Gastrocnemius medialis (tissue), 4 donors: ENCODE measurements around the gene B4GALT1.

ENCODE experiments used
- POLR2A ChIP-seq, 2 donors: fragments of 450-650 bp; IDR thresholded peaks; one replicate each; pipeline ENCODE4 v1.6.1; 2017; ENCODE audit warnings: antibody characterized with exemption in 2 of 2, mild to moderate bottlenecking in 2 of 2, moderate library complexity in 2 of 2
- TF ChIP-seq, protein P1 (sequence below), 5 experiments: fragments of 450-650 bp in 3 of 5; fragments of 200-600 bp in 2 of 5; sonication (generic) in 2 of 5; IDR thresholded peaks in 4 of 5; conservative IDR thresholded peaks in 1 of 5; 1 replicate in 4 of 5; 2 replicates in 1 of 5; pipeline ENCODE4 v1.5.1; 2016 to 2019; ENCODE audit warnings: antibody characterized with exemption in 5 of 5, mild to moderate bottlenecking in 3 of 5, moderate library complexity in 3 of 5

GRCh38 chr9:33190021-33190705 is 23.0 kb upstream of the B4GALT1 start:
- TF ChIP-seq, protein P1, sequence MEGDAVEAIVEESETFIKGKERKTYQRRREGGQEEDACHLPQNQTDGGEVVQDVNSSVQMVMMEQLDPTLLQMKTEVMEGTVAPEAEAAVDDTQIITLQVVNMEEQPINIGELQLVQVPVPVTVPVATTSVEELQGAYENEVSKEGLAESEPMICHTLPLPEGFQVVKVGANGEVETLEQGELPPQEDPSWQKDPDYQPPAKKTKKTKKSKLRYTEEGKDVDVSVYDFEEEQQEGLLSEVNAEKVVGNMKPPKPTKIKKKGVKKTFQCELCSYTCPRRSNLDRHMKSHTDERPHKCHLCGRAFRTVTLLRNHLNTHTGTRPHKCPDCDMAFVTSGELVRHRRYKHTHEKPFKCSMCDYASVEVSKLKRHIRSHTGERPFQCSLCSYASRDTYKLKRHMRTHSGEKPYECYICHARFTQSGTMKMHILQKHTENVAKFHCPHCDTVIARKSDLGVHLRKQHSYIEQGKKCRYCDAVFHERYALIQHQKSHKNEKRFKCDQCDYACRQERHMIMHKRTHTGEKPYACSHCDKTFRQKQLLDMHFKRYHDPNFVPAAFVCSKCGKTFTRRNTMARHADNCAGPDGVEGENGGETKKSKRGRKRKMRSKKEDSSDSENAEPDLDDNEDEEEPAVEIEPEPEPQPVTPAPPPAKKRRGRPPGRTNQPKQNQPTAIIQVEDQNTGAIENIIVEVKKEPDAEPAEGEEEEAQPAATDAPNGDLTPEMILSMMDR (IDR thresholded peaks at IDR 0.05 in 4 of 5, conservative IDR thresholded peaks at IDR 0.05 in 1 of 5), result no peak
- TF ChIP-seq POLR2A (IDR thresholded peaks at IDR 0.05), result no peak
